Endothelial cell of umbilical vein (primary cell): Measurements from ENCODE around the gene LHFPL6.

Experiments
- CTCF ChIP-seq, 2 donors: IDR thresholded peaks; 1 replicate in 1 of 2; 2 replicates in 1 of 2; pipeline ENCODE4 v1.5.1; 2011; ENCODE audit warnings: low read length in 2 of 2, mild to moderate bottlenecking in 2 of 2, moderate library complexity in 2 of 2, control low read depth in 1 of 2, inconsistent platforms in 1 of 2, low read depth in 1 of 2; ENCODE audit not compliant: insufficient read depth in 1 of 2; ENCODE audit errors: extremely low read depth in 1 of 2
- EZH2 ChIP-seq: IDR thresholded peaks from 2 replicates; pipeline ENCODE4 v1.6.1; 2012; ENCODE audit warnings: borderline replicate concordance, low read depth, mild to moderate bottlenecking, moderate library complexity, low read length, inconsistent platforms; ENCODE audit not compliant: severe bottlenecking
- POLR2A ChIP-seq: IDR thresholded peaks from 2 replicates; pipeline ENCODE4 v1.6.1; 2012; ENCODE audit warnings: low read depth, mild to moderate bottlenecking, control low read depth, low read length
- POLR2AphosphoS5 ChIP-seq: IDR thresholded peaks from 2 replicates; pipeline ENCODE4 v1.6.1; 2012; ENCODE audit warnings: low read depth, mild to moderate bottlenecking, control low read depth, low read length, moderate library complexity; ENCODE audit not compliant: insufficient read depth

GRCh38 chr13:39317291-39317690, 285.7 kb downstream of the LHFPL6 start:
- TF ChIP-seq CTCF (IDR thresholded peaks at IDR 0.05; ENCODE audit: extremely low read depth in 1 of 2, insufficient read depth in 1 of 2, low read depth in 1 of 2, low read length in 2 of 2) (no peak), POLR2A (no peak), EZH2 (no peak), POLR2AphosphoS5 (no peak)
